Testis (tissue), 3 donors: ENCODE data around the gene GBF1. TPM values are rescaled to one million over a fixed set of nuclear protein-coding genes. Genes with fewer than 3 reads are reported as not detected.

Experiments
- DNase-seq: peaks from one replicate; pipeline ENCODE4 v3.0.0-alpha.2; 2019
- H3K27ac ChIP-seq, 2 donors: fragments of 200-600 bp; sonication (generic); one replicate each; pipeline ENCODE4 v1.5.1; 2019
- H3K27me3 ChIP-seq: fragments of 200-600 bp; sonication (generic); one replicate; pipeline ENCODE4 v1.5.1; 2019
- H3K36me3 ChIP-seq: fragments of 200-600 bp; sonication (generic); one replicate; pipeline ENCODE4 v1.5.1; 2017; ENCODE audit warnings: low read depth; ENCODE audit errors: missing control alignments
- H3K4me1 ChIP-seq: fragments of 200-600 bp; sonication (generic); one replicate; pipeline ENCODE4 v1.5.1; 2019
- H3K4me3 ChIP-seq, 2 donors: fragments of 200-600 bp; sonication (generic); one replicate each; pipeline ENCODE4 v1.5.1; 2017 to 2019
- H3K9me3 ChIP-seq: fragments of 200-600 bp; sonication (generic); one replicate; pipeline ENCODE4 v1.5.1; 2017
- CTCF ChIP-seq, 3 experiments: fragments of 450-650 bp in 2 of 3; fragments of 200-600 bp in 1 of 3; sonication (generic) in 1 of 3; IDR thresholded peaks; one replicate each; pipeline ENCODE4 v1.5.1; 2016 to 2019; ENCODE audit warnings: antibody characterized with exemption in 3 of 3, mild to moderate bottlenecking in 2 of 3, moderate library complexity in 1 of 3
- POLR2A ChIP-seq: fragments of 450-650 bp; IDR thresholded peaks from one replicate; pipeline ENCODE4 v1.6.1; 2017; ENCODE audit warnings: antibody characterized with exemption, mild to moderate bottlenecking, moderate library complexity
- WGBS, 2 donors: methylation state at CpG; one replicate each; pipeline ENCODE4 v1.1.5; 2018; 5-methylcytosine and 5-hydroxymethylcytosine counted together
- intact Hi-C: fragments of 100-400 bp; cut with DNase I; formaldehyde crosslinking; loops from one replicate; pipeline ENCODE4 v1.15.1; 2023; ENCODE audit warnings: low total_unique reads
- polyA plus RNA-seq: library from polyadenylated mRNA; stranded (reverse); fragments of 350-450 nt; fragmentation: Illumina TruSeq; extraction: RNeasy Lipid Tissue Mini Kit (QIAGEN cat#74804); gene quantifications from one replicate; pipeline ENCODE4 v1.2.3, GENCODE V29; 2014; ENCODE audit warnings: low read depth, low replicate concordance; ENCODE audit not compliant: insufficient read depth
- total RNA-seq, 2 donors: library from RNA; depleted of rRNA; stranded (reverse); fragments of >200 nt; gene quantifications; one replicate each; pipeline ENCODE4 v1.2.3, GENCODE V29; 2016

The GBF1 gene
- total and polyA plus RNA-seq, 3 donors from 2014 or later = 58.2 to 76.4 (median 72.1) TPM

GRCh38 chr10:102384606-102385429 is 139.5 kb downstream of the GBF1 start:
- intact Hi-C loops = no loop called here
- H3K4me1 ChIP-seq = no peaks in the 10 kb centered on the region

GRCh38 chr10:102389894-102390293 is 144.6 kb downstream of the GBF1 start:
- H3K36me3 ChIP-seq = no peaks in the 10 kb centered on the region
- H3K4me1 ChIP-seq = no peaks in the 10 kb centered on the region
- intact Hi-C loops = no loop called here
- H3K4me3 ChIP-seq = no peak overlapping the region
- DNase-seq = no peak
- TF ChIP-seq POLR2A (no peak), CTCF (IDR thresholded peaks at IDR 0.05) (no peak)
- H3K27ac ChIP-seq = no peak overlapping the region
- WGBS, 2 donors = 82 to 83% methylated on average over 3 of the region's 3 CpGs
- H3K27me3 ChIP-seq = no peaks in the 10 kb centered on the region
- H3K9me3 ChIP-seq = no peaks in the 10 kb centered on the region

More at GRCh38 chr10:102384606-102385429, 139.5 kb downstream of the GBF1 start:
- WGBS, 2 donors = 65 to 66% methylated on average over 3 to 4 of the region's 4 CpGs
- Histone ChIP-seq H3K36me3 (no peaks in the 10 kb centered on the region), H3K9me3 (no peaks in the 10 kb centered on the region), H3K27ac (no peak overlapping the region), H3K4me3 (no peak overlapping the region), H3K27me3 (no peaks in the 10 kb centered on the region)
- TF ChIP-seq CTCF (IDR thresholded peaks at IDR 0.05) (no peak), POLR2A (no peak)
- no peak for DNase-seq

- H3K27me3 ChIP-seq = no peaks in the 10 kb centered on the region
- TF ChIP-seq CTCF (IDR thresholded peaks at IDR 0.05) (no peak), POLR2A (no peak)
- DNase-seq = no peak
- H3K27ac ChIP-seq = no peak overlapping the region
- H3K36me3 ChIP-seq = no peaks in the 10 kb centered on the region
- intact Hi-C loops = no loop called here
- H3K4me1 ChIP-seq = peaks cover 10% of the 10 kb centered on the region
- H3K9me3 ChIP-seq = no peaks in the 10 kb centered on the region
- no peak overlapping the region for H3K4me3 ChIP-seq
- 83 to 92% methylated on average over 5 of the region's 5 CpGs for WGBS, 2 donors
Measured at GRCh38 chr10:102392306-102392705, 147.0 kb downstream of the GBF1 start.

GRCh38 chr10:102393411-102394078 is 148.2 kb downstream of the GBF1 start:
- WGBS, 2 donors = 24 to 25% methylated on average over 29 to 30 of the region's 30 CpGs
- Histone ChIP-seq H3K27ac (peak overlapping the region; percentile 90 to 94), H3K36me3 (no peaks in the 10 kb centered on the region), H3K4me1 (peaks cover 10% of the 10 kb centered on the region), H3K27me3 (no peaks in the 10 kb centered on the region), H3K4me3 (peak overlapping the region; percentile 65 to 76), H3K9me3 (no peaks in the 10 kb centered on the region)
- intact Hi-C loops = no loop called here
- DNase-seq = no peak
- TF ChIP-seq POLR2A (no peak), CTCF (IDR thresholded peaks at IDR 0.05) (peak in 1 of 3 experiments; percentile 92)
